BLaER1 treated with 17β-estradiol and CSF1 and Interleukin-3, amounts not matched to agents 10 nM and 100 nM (cell line): ENCODE results near the gene PLEKHF1.
A peak's percentile ranks its signal among the peaks of the same experiment; 100 is the strongest.

Experiments used
- H3K27ac ChIP-seq, 11 experiments: shearing (Covaris generic); formaldehyde crosslinking; 2 replicates each; pipeline ENCODE4 v1.8.1; 2022
- H3K27me3 ChIP-seq, 11 experiments: shearing (Covaris generic); formaldehyde crosslinking; 2 replicates each; pipeline ENCODE4 v1.8.1; 2022
- H3K36me3 ChIP-seq, 11 experiments: shearing (Covaris generic); formaldehyde crosslinking; 2 replicates each; pipeline ENCODE4 v1.8.1; 2022
- H3K4me1 ChIP-seq, 10 experiments: shearing (Covaris generic); formaldehyde crosslinking; 2 replicates each; pipeline ENCODE4 v1.8.1; 2022
- H3K4me2 ChIP-seq, 11 experiments: shearing (Covaris generic); formaldehyde crosslinking; 2 replicates each; pipeline ENCODE4 v1.8.1; 2022
- H3K4me3 ChIP-seq, 10 experiments: shearing (Covaris generic); formaldehyde crosslinking; 2 replicates each; pipeline ENCODE4 v1.8.1; 2022
- H3K9ac ChIP-seq, 11 experiments: shearing (Covaris generic); formaldehyde crosslinking; 2 replicates each; pipeline ENCODE4 v1.8.1; 2022
- H3K9me3 ChIP-seq, 11 experiments: shearing (Covaris generic); formaldehyde crosslinking; replicated peaks in 1 of 11; 2 replicates each; pipeline ENCODE4 v1.8.1; 2022
- H4K20me1 ChIP-seq, 11 experiments: shearing (Covaris generic); formaldehyde crosslinking; 2 replicates each; pipeline ENCODE4 v1.8.1; 2022
- Cebpa-rat ChIP-seq, 11 experiments: shearing (Covaris generic); IDR thresholded peaks; 2 replicates each; pipeline ENCODE4 v1.8.1; 2022

PLEKHF1 gene

DNA sequence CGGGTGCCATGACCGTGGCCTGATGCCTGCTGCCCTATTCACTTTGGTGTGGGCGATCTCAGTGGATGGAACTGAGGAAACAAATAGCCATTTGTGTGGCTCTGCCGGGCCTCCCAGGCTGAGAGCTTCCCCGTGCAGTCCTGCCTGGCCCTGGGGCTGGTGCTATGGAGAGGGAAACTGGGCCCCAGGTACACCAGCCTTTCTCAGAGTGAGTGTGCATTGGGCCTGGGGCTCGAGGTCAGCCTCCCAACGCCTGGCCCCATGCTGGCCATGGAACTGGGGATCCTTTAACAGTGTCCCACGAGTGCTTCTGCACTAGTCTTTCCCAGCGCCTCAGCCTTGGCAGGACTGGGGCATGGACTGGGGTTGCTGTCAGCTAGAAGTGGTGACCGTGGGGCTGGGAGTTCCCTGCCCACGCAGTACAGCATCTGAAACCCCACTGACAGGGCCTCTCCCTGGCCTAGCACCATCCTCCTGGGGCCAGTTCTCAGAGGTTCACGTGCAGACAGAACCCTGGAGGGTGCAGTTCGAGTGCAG is 10.5 kb downstream of the PLEKHF1 start:
- Histone ChIP-seq H3K4me3 (no peak overlapping the region), H3K4me2 (peak overlapping the region; percentile 6 to 97 (median 96); a peak in 17 of 22 replicates), H3K27ac (no peak overlapping the region), H3K36me3 (peaks cover 0 to 53% (median 20%) of the 10 kb centered on the region in 11 experiments; a peak in 17 of 22 replicates), H4K20me1 (peaks cover 0 to 79% (median 18%) of the 10 kb centered on the region in 11 experiments; a peak in 11 of 22 replicates), H3K9ac (peak overlapping the region in 1 of 11 experiments; percentile 1; a peak in 1 of 22 replicates), H3K27me3 (peaks cover 0 to 4% (median 0%) of the 10 kb centered on the region in 11 experiments; a peak in 1 of 22 replicates), H3K9me3 (no peaks in the 10 kb centered on the region), H3K4me1 (peaks cover 86 to 100% (median 96%) of the 10 kb centered on the region in 10 experiments)
- TF ChIP-seq Cebpa-rat (IDR thresholded peaks at IDR 0.05): no peak

DNA sequence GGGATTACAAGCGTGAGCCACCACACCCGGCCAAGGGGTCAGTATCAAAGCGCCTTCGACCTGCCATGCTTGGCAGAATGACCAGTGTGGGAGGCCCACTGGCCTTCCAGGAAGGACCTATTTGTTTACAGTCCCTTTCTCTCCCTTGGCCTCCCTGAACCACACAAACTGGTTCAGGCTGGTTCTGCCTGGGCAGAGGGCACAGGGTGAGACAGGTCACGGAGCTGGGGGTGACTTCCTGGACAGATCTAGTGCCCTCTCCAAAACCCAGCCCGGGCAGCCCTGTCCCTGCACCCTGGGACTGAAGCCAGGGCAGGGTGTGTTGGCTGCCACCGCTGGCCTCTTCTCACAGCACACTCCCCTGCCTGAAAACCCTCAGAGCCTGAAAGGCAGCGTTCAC is 11.3 kb downstream of the PLEKHF1 start:
- TF ChIP-seq Cebpa-rat (IDR thresholded peaks at IDR 0.05): no peak
- peaks cover 0 to 71% (median 18%) of the 10 kb centered on the region in 11 experiments; a peak in 11 of 22 replicates for H4K20me1 ChIP-seq
- no peak overlapping the region for H3K4me3 ChIP-seq
- H3K36me3 ChIP-seq: peaks cover 0 to 49% (median 20%) of the 10 kb centered on the region in 11 experiments; a peak in 17 of 22 replicates
- peak overlapping the region in 3 of 11 experiments; percentile 14 to 38 (median 27); a peak in 2 of 22 replicates for H3K27ac ChIP-seq
- peaks cover 0 to 4% (median 0%) of the 10 kb centered on the region in 11 experiments; a peak in 1 of 22 replicates for H3K27me3 ChIP-seq
- no peaks in the 10 kb centered on the region for H3K9me3 ChIP-seq
- peak overlapping the region; percentile 89 to 97 (median 96) for H3K4me2 ChIP-seq
- H3K9ac ChIP-seq: peak overlapping the region in 4 of 11 experiments; percentile 21 to 50 (median 26); a peak in 6 of 22 replicates
- peaks cover 88 to 100% (median 99%) of the 10 kb centered on the region in 10 experiments for H3K4me1 ChIP-seq

DNA sequence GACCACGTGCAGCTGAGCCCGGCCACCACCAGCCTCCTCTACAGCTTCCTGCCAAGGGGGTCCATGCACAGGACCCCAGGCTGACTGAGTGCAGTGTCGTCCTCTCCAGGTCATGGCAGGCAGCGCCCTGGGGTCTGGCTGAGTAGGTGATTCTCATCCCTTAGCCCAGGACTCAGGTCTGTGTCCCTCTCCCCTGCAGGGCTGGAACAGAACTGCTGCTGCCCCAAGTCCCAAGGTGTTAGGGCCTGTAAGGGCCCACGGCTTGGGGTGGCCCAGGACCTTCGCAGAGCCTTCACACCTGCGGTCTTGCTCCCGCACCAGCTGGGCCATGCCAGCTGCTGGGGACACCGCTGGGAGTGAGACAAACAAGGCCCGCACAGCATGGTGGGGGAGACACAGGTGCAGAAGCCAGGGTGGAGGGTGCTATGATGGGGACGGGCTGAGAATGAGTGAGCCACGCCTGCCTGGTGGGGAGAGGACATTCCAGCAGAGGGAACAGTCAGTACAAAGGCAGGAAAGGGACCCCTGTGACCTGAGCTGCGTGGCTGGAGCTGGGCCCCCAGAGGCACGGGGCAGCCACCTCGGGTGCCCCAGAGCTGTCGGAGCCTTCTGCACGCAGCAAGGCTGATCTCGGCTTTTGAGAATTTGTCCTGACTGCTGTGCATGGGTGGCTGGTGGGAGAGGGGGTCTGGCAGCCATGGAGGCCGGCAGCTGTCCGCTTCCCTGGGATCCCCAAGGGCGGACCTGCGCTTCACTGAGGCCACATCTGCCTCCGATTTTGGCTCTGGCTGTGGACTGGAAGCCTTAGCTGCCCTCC is 11.9 kb downstream of the PLEKHF1 start:
- peak overlapping the region in 3 of 11 experiments; percentile 14 to 38 (median 27); a peak in 2 of 22 replicates for H3K27ac ChIP-seq

DNA sequence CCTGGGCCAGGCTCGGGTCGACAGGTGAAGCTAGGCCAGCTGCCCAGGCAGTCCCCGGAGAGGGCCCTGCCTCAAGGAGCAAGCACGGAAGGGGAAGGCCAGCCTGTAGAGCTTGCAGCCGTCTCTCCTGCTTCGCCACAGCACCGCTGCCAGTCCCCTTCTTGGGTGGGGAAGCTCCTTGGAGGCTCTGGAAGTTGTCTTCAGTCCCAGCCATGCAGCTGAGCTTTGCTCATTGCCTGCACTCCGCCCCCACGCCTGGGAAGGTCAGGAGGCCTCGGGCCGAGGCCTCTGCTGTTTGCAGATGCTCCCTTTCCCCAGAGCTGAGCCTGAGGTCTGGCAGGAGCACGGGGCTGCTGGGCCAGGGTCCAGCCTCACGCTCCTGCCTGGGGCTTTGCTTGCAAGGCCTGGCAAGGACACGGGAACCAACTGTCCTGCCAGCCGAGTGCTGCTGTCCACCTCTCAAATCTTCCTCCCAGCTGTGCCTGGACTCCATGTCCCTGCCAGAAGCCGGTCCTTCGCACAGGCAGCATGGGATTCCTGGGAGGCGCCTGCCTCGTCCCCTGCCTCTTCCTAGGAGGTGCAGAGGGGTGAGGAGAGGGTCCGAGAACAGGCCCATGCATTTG is 13.3 kb downstream of the PLEKHF1 start:
- H3K4me1 ChIP-seq: peaks cover 82 to 100% (median 90%) of the 10 kb centered on the region in 10 experiments
- TF ChIP-seq Cebpa-rat (IDR thresholded peaks at IDR 0.05): no peak

More for the DNA sequence above, 11.9 kb downstream of the PLEKHF1 start:
- H3K4me3 ChIP-seq: no peak overlapping the region
- peaks cover 0 to 4% (median 0%) of the 10 kb centered on the region in 11 experiments; a peak in 1 of 22 replicates for H3K27me3 ChIP-seq
- peaks cover 88 to 100% (median 99%) of the 10 kb centered on the region in 10 experiments for H3K4me1 ChIP-seq
- H3K9ac ChIP-seq: peak overlapping the region in 5 of 11 experiments; percentile 5 to 50 (median 31); a peak in 6 of 22 replicates
- TF ChIP-seq Cebpa-rat (IDR thresholded peaks at IDR 0.05): no peak
- peaks cover 0 to 64% (median 18%) of the 10 kb centered on the region in 11 experiments; a peak in 11 of 22 replicates for H4K20me1 ChIP-seq
- H3K36me3 ChIP-seq: peaks cover 0 to 49% (median 20%) of the 10 kb centered on the region in 11 experiments; a peak in 17 of 22 replicates
- peak overlapping the region; percentile 89 to 97 (median 96) for H3K4me2 ChIP-seq
- H3K9me3 ChIP-seq: no peaks in the 10 kb centered on the region

DNA sequence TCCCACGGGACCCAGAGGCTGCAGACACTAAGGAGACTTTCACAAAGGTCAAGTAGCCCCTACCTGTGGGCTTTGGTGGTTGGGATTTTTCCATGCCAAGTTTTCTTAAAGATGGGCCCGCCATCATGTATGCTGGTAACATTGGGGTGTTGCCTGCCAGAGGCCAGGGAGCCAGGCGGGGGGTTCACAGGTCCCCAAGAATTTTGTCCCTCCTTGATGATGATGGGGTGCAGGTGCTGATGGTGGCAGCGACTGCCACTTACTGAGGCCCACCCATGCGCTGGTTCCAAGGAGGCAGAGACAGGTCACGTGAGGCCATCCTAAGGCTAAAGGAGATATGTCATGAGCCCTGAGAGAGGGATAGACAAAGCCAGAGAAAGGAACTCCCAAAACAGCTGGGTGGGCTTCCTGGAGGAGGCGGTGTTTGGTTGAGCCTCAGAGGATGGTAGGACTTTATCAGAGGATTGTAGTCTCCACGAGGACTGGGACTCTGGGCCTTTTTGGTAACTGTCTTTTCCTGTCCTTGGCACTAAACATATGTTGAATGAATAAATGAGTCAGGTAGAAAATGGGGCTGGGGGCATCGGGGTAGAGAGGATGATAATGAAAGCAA is 14.4 kb downstream of the PLEKHF1 start:
- Histone ChIP-seq H3K9ac (peak overlapping the region in 10 of 11 experiments; percentile 33 to 71 (median 64); a peak in 16 of 22 replicates), H3K4me2 (peak overlapping the region; percentile 89 to 97 (median 96)), H3K4me3 (0 out of 20 replicates have a peak overlapping the region, but pooled peaks of 1 of the 10 experiments have one; percentile 10), H3K9me3 (no peaks in the 10 kb centered on the region), H3K4me1 (peaks cover 71 to 97% (median 83%) of the 10 kb centered on the region in 10 experiments), H3K27ac (peak overlapping the region in 10 of 11 experiments; percentile 57 to 83 (median 76); a peak in 19 of 22 replicates), H4K20me1 (peaks cover 0 to 42% (median 15%) of the 10 kb centered on the region in 11 experiments; a peak in 10 of 22 replicates), H3K27me3 (peaks cover 0 to 4% (median 0%) of the 10 kb centered on the region in 11 experiments; a peak in 1 of 22 replicates), H3K36me3 (peaks cover 0 to 37% (median 11%) of the 10 kb centered on the region in 11 experiments; a peak in 16 of 22 replicates)
- no peak for TF ChIP-seq Cebpa-rat (IDR thresholded peaks at IDR 0.05)

More for the DNA sequence above, 13.3 kb downstream of the PLEKHF1 start:
- Histone ChIP-seq H3K4me2 (peak overlapping the region; percentile 89 to 97 (median 96)), H3K27ac (peak overlapping the region in 2 of 11 experiments; percentile 31 to 32; a peak in 3 of 22 replicates), H4K20me1 (peaks cover 0 to 53% (median 18%) of the 10 kb centered on the region in 11 experiments; a peak in 10 of 22 replicates), H3K36me3 (peaks cover 0 to 48% (median 20%) of the 10 kb centered on the region in 11 experiments; a peak in 17 of 22 replicates), H3K9ac (peak overlapping the region in 4 of 11 experiments; percentile 12 to 35 (median 18); a peak in 2 of 22 replicates), H3K9me3 (no peaks in the 10 kb centered on the region), H3K27me3 (peaks cover 0 to 4% (median 0%) of the 10 kb centered on the region in 11 experiments; a peak in 1 of 22 replicates), H3K4me3 (no peak overlapping the region)

DNA sequence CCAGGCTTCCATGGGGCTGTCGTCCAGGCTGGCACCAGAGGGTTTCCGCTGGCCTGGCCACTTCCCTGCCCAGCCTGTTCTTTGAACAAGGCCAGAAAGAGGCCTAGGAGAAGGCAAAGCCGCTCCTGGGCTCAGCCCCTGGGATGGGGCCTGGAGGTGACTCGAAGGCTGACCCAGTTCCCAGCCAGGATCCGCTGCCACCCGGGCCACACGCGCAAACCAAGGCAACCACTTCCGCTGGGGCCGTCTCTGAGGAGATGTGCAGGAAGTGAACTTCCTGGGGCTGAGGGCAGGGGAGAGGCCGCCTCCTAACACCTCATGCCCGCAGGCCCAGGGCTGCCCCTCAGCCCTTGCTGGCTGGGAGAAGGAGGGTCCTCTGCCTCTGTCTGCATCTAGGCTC is 15.2 kb downstream of the PLEKHF1 start:
- H3K27ac ChIP-seq: peak overlapping the region in 10 of 11 experiments; percentile 57 to 83 (median 76); a peak in 21 of 22 replicates
- H3K9me3 ChIP-seq: no peaks in the 10 kb centered on the region
- peaks cover 0 to 4% (median 0%) of the 10 kb centered on the region in 11 experiments; a peak in 1 of 22 replicates for H3K27me3 ChIP-seq
- H3K4me1 ChIP-seq: peaks cover 71 to 97% (median 79%) of the 10 kb centered on the region in 10 experiments
- peak overlapping the region; percentile 89 to 97 (median 96) for H3K4me2 ChIP-seq
- peak overlapping the region in 10 of 11 experiments; percentile 33 to 71 (median 64); a peak in 18 of 22 replicates for H3K9ac ChIP-seq
- peak overlapping the region in 5 of 10 experiments; percentile 9 to 34 (median 10); a peak in 3 of 20 replicates for H3K4me3 ChIP-seq
- peaks cover 0 to 34% (median 15%) of the 10 kb centered on the region in 11 experiments; a peak in 10 of 22 replicates for H4K20me1 ChIP-seq
- TF ChIP-seq Cebpa-rat (IDR thresholded peaks at IDR 0.05): no peak
- H3K36me3 ChIP-seq: peaks cover 0 to 29% (median 4%) of the 10 kb centered on the region in 11 experiments; a peak in 12 of 22 replicates

DNA sequence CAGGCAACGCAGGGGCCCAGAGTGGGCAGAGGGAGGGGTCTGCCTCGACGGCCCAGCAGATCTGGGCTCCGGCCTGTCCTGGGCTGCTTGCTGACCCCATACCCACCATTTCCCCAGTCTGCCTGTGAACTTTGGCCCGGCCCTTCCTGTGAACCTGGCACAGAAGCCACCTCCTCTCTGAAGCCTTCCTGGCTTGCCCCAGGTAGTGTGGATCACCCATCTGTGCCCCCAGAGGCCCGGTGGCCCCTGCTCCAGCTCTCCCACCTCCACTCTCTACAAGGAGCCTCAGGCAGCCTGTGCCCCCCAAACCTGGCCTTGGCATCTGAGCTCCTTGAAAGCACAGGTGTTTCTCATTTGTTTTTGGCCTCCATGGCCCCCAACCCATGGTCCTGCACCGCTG is 15.7 kb downstream of the PLEKHF1 start:
- H3K9me3 ChIP-seq: no peaks in the 10 kb centered on the region
- H3K4me1 ChIP-seq: peaks cover 71 to 97% (median 74%) of the 10 kb centered on the region in 10 experiments
- H3K4me2 ChIP-seq: peak overlapping the region; percentile 89 to 97 (median 96)
- H3K4me3 ChIP-seq: peak overlapping the region in 5 of 10 experiments; percentile 9 to 34 (median 10); a peak in 4 of 20 replicates
- H3K36me3 ChIP-seq: peaks cover 0 to 24% (median 0%) of the 10 kb centered on the region in 11 experiments; a peak in 10 of 22 replicates
- peaks cover 0 to 29% (median 14%) of the 10 kb centered on the region in 11 experiments; a peak in 10 of 22 replicates for H4K20me1 ChIP-seq
- TF ChIP-seq Cebpa-rat (IDR thresholded peaks at IDR 0.05): no peak
- H3K27ac ChIP-seq: peak overlapping the region in 10 of 11 experiments; percentile 57 to 83 (median 76); a peak in 21 of 22 replicates
- peaks cover 0 to 4% (median 0%) of the 10 kb centered on the region in 11 experiments; a peak in 1 of 22 replicates for H3K27me3 ChIP-seq
- H3K9ac ChIP-seq: peak overlapping the region in 9 of 11 experiments; percentile 33 to 71 (median 64); a peak in 18 of 22 replicates
